Neural progenitor cell (in vitro differentiated cells): ENCODE measurements around the gene GPLD1.

Experiments used
- CTCF ChIP-seq: fragments of 200-600 bp; sonication (generic); IDR thresholded peaks from 2 replicates; pipeline ENCODE4 v1.5.1; 2017; ENCODE audit warnings: antibody characterized with exemption, mild to moderate bottlenecking
- EZH2 ChIP-seq: fragments of 200-600 bp; sonication (generic); IDR thresholded peaks from 2 replicates; pipeline ENCODE4 v1.6.1; 2017; ENCODE audit warnings: antibody characterized with exemption, mild to moderate bottlenecking, moderate library complexity
- EZH2phosphoT487 ChIP-seq: fragments of 200-600 bp; sonication (generic); IDR thresholded peaks from 2 replicates; pipeline ENCODE4 v1.6.1; 2017; ENCODE audit warnings: antibody characterized with exemption

- no peak for TF ChIP-seq CTCF
- TF ChIP-seq EZH2: no peak
- no peak for TF ChIP-seq EZH2phosphoT487
Measured at GRCh38 chr6:24429146-24429545, 60.2 kb downstream of the GPLD1 start.
